ENCODE measurements around the gene CTIF.
A peak's percentile ranks its signal among the peaks of the same experiment; 100 is the strongest.
"Not testable (repeated sequence)": the region's sequence is repeated elsewhere in the genome, so short reads cannot be mapped to it uniquely, and the experiment has no call there.

The CTIF gene

GRCh38 chr18:48868468-48869466, 329.9 kb downstream of the CTIF start:
- peak; percentile 32 for DNase-seq (ENCODE audit: low spot score)

DNA sequence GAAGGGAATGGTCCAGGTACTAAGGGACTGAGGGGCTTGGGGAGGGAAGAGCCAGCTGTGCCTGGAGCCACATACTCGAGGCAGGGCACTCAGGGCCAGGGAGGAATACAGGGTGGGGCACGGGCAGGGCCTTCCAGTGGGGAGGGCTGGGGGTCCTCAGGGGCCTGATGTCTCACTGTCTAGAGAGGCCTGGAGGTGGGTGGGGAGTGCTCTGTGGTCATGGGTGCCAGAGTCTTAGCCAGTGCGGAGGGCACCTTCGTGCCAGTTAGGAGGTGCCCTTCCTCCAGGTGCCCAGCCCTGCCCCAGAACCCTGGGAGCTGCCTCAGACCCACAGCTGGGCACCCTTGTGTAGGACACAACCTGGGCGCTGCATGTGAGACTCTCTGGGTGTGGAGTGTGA, 330.8 kb downstream of the CTIF start:
- DNase-seq (ENCODE audit: low spot score): no peak

- DNase-seq (ENCODE audit: low spot score): not testable (repeated sequence)
Observed at GRCh38 chr18:48870926-48871325, 332.1 kb downstream of the CTIF start.

- no peak for DNase-seq (ENCODE audit: low spot score)
Observed at GRCh38 chr18:48871391-48872166, 332.7 kb downstream of the CTIF start.

DNA sequence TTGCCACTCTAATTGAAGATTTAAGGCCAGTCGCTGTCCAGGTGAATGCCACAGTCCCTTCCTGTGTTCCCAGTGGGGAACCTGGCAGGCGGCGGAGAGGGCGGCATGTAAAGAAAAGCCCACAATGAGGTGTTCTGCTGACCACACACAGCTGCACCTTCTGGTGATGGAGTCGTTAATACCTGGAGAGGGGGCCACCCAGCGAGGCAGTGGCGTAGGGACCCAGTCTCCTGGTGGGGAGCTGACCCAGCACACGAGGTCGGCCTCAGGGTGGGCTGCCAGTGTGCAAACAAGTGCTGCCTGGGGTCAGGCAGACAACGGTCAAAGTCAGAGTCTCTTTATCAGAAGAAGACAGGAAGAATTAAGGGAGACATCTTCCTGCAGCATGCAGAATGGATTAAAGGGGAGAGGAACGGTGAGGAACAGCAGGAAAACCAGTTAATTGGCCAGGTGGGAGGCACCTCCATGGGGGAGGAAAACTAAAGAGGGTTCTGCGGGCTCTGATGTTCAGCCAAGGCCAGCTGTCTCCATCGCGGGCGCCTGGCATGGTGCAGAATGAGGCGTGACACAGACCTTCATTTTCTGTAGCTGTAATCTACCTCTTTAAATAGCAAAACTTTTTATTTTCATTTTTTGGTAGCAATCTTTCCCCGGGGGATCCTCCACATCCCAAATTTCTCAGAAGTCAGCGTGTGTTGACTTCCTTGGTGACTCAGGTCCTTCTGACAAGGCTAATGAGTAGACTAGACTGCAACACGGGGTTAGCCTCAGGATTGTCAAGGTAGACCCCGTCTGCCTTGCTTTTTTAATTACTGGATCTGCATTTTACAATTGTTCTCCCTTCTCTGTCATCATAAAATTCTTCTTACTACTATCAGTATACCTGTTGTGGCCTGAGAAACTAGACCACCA, 333.7 kb downstream of the CTIF start:
- peak; percentile 75 for DNase-seq (ENCODE audit: low spot score)

DNA sequence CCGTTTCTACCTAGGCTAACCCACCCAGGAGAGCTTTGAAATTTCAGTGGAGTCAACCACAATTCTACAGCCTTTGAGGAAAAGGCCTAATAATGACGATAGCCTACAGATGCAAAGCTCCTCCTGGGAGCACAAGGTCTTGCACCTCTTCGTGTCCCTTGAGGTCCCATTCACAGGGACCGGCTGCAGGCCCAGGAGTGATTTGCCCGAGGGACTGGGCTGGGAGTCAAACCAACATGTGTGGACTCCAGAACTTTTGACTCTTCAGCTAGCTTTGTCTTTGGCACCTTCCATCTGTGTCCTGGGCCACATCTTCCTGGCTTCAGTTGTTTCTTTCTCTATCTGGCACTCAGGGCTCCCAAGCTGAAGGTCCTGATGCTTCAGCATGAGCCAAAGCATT, 335.4 kb downstream of the CTIF start:
- DNase-seq (ENCODE audit: low spot score): no peak

DNA sequence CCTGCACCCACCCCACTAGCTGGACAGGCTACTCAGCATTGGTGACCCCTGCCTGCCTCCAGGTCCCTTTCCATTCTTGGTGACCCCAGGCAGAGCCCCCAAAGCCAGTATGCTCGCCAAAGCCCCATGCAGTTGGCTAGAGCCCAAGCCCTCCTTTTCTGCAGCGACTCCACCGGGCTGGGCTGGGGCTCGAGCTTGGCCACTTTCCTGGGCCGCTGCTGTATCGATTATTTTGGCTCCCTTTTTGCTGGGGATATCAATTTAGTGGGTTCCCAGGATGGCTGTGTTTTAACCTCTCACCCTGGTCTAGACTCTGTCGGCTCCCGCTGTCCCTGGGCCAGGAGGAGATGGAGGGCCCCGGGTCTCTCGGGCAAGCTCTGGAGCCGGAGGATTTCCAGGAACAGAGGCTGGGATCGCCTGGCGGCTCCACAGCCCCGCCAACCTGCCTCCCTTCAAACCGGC, 335.9 kb downstream of the CTIF start:
- no peak for DNase-seq (ENCODE audit: low spot score)

DNA sequence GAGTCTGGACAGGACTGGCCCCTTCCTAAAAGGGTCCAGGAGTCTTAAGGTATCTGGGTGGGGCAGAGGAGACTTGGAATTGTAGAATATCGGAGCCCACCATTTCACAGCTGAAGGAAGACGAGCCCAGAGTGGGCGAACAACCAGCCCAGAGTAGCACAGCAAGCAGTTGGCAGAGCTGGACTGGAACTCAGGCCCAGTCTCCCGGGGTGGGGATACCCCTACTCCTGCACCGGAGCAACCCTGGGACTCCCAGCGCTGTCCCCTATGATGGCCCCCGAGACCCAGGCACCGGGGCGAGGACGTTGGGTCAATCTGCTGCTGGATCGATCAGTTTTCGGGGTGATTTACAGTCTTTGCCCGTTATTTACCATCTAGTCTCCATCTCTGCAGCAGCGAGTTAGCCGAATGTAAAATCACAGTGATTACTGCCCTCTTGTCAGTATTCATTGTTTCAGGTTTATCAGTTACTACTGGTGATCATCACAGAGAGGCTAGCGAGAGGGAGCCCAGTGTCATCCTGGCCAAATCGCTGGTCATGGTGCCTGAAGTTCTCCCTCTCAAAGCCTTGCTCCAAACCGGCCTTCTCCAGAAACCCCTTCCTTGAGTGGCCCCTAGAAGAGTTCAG, 336.6 kb downstream of the CTIF start:
- DNase-seq (ENCODE audit: low spot score): no peak

- DNase-seq (ENCODE audit: low spot score): no peak
Observed at GRCh38 chr18:48875942-48876511, 337.2 kb downstream of the CTIF start.

DNA sequence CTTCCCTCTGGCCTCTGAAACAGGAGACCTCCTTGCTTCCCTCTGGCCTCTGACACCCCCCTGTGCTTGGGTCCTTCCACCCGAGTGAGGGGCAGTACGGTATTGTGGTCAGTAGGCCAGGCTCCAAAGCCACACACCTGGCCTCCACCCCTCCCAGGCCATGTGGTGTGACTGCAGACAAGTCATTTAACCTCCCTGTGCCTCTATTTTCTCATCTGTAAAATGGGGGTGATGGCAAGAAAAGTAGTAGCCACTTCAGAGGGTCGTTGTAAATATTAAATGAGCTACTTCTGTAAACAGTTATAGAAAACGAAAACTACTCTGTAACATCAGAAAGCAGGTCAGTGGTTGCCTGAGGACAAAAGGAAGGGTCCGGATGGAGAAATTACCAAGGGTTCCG, 337.8 kb downstream of the CTIF start:
- DNase-seq (ENCODE audit: low spot score): no peak

DNA sequence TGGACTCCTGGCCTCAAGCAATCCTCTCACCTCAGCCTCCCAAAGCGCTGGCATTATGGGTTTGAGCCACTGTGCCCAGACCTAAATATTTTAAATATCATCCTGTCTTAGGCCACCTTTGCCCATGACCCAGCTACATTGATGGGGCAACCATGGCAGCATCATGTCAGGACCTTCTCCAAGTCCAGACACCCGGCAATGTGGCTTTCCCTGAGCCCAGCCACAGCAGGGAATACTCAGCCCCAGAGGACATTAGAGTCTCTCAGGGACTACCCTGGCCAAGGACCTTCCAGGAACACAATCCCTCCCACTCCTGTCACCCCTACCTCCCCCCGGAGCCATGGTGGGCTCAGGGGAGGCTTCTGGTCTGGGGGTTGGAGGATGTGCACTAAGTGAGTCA, 339.1 kb downstream of the CTIF start:
- no peak for DNase-seq (ENCODE audit: low spot score)

DNA sequence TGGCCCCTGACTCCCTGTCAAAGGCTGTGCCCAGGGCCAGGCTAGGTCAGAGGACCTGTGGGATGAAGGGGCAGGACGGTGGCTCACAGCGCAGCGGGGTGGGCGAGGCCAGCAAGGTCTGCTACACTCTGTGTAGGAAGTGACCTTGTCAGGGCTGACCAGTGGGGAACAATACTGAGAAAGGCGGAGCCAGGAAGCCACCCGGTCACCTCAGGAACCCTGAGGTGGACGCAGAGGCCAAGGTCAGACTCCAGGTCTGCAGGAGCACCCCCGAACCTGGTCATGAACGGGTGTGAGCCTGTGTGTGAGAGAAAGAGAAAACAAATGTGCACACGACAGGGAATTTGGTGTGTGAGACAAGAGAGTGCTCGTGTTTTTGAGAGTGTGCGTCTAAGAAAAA, 339.6 kb downstream of the CTIF start:
- no peak for DNase-seq (ENCODE audit: low spot score)

DNA sequence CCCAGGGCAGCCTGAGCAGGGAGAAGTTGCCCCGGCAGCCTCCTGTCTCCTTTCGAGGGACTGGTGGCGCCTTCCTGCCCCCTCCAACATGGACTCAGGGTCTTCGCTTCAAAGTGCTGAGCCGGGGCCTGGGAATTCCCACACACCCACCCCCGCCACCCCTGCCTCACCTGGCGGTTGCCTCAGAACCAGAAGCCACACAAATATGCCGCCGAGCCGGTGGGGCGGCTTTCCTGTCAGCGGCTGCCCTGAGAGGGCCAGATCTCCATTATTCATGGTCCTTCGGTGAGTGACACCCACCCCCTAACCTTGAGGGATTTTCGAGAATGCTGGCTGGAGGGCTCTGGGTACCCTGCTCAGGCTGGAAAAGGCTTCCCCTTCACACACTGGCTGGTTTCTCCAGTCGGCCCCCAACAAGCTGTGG, 340.2 kb downstream of the CTIF start:
- DNase-seq (ENCODE audit: low spot score): no peak

- DNase-seq (ENCODE audit: low spot score): no peak
Observed at GRCh38 chr18:48880931-48881330, 342.1 kb downstream of the CTIF start.

GRCh38 chr18:48882379-48882778, 343.5 kb downstream of the CTIF start:
- no peak for DNase-seq (ENCODE audit: low spot score)

- DNase-seq (ENCODE audit: low spot score): no peak
Observed at GRCh38 chr18:48884306-48884705, 345.5 kb downstream of the CTIF start.

DNA sequence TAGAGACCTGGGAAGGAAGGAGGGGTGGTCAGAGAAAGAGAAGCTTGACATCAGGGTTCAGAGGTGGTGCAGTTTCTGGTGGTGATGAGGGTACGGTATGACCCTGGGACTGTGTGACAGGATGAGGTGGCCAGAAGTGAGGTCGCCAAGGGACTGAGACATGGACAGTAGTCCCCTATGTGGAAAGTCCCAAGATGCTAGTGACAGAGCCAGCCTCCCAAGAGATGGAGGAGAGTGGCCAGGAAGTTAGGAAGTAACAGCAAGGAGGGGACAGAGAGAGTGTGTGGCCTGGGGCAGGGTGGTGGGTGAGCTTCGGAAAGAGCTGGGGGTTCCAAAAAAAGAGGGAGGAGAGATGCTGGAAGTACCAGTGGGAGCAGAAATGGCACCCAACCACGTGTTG, 345.9 kb downstream of the CTIF start:
- no peak for DNase-seq (ENCODE audit: low spot score)

DNA sequence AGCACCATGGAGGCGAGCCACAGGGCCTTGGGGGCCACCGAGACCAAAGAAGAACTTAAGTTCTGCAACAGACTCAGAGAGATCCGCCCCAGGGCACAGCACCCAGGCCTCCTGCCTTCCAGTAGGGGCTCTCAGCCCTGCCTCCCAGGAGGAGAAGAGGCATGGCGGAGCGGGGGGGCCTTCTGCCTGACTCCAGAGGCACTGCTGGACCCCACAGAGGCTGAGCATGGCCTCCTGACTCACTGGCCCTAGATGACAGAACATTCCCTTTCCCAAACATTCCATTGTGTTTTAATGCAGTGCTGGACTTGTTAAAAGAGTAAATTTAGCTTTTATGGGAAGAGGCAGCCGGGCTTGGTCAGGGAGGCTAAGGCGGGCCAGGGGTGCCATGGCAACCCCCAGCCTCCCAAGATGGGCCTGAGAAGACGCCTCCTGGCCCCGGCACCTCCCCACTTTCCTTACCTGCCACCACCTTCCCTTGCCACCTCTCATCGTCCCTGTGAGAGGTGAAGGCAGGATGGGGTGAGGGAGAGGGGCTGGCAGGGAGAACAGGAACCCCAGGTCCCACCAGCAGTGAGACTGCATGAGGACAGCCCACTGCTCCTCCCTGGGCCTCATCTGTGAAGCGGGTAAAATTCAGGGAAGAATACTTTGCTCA, 346.6 kb downstream of the CTIF start:
- no peak for DNase-seq (ENCODE audit: low spot score)

- DNase-seq (ENCODE audit: low spot score): no peak
Observed at GRCh38 chr18:48885924-48886400, 347.1 kb downstream of the CTIF start.

Data from hepatic stellate cell (primary cell).